SK-N-SH (cell line): ENCODE data around the gene PDE4D. TPM values are rescaled to one million over a fixed set of nuclear protein-coding genes. Genes with fewer than 3 reads are reported as not detected.

Experiments used
- CTCF ChIA-PET: fragments of 300-600, 350-600 bp; formaldehyde crosslinking; extraction: SDS; loops from one replicate; lab custom pipeline; 2021; lab: Yijun Ruan, JAX
- POLR2A ChIA-PET: fragments of 350-600 bp; sonication (Branson Sonifier 250); formaldehyde crosslinking; extraction: SDS; loops from one replicate; lab custom pipeline; 2020; ENCODE audit warnings: antibody characterized with exemption, inconsistent platforms; lab: Yijun Ruan, JAX
- DNase-seq: peaks from one replicate; pipeline ENCODE4 v3.0.0; 2012
- H2AFZ ChIP-seq: fragments of 200-600 bp; sonication (generic); 2 replicates; pipeline ENCODE4 v1.8.1; 2016; ENCODE audit warnings: antibody characterized with exemption, mild to moderate bottlenecking, low read depth
- H3F3A ChIP-seq: fragments of 200-600 bp; sonication (generic); replicated peaks from 2 replicates; pipeline ENCODE3; 2016; ENCODE audit warnings: antibody characterized with exemption, mild to moderate bottlenecking; ENCODE audit not compliant: insufficient read depth
- H3K27ac ChIP-seq, 2 experiments: fragments of 200-500 bp in 1 of 2; fragments of 200-600 bp in 1 of 2; sonication (Bioruptor generic) in 1 of 2; sonication (generic), shearing (Covaris generic) in 1 of 2; 2 replicates each; pipeline versions ENCODE4 v1.5.1 to v1.6.1; 2014 to 2016; ENCODE audit warnings: low read depth in 2 of 2, inconsistent platforms in 1 of 2, low read length in 1 of 2, mild to moderate bottlenecking in 1 of 2, mixed read lengths in 1 of 2
- H3K27me3 ChIP-seq: fragments of 200-600 bp; sonication (generic), shearing (Covaris generic); 2 replicates; pipeline ENCODE4 v1.6.1; 2016; ENCODE audit warnings: mixed run types; ENCODE audit not compliant: insufficient read depth
- H3K36me3 ChIP-seq, 2 experiments: fragments of 200-500 bp in 1 of 2; fragments of 200-600 bp in 1 of 2; sonication (Bioruptor generic) in 1 of 2; sonication (generic) in 1 of 2; replicated peaks in 1 of 2; 2 replicates each; pipeline versions ENCODE3 to v1.5.1; 2014 to 2016; ENCODE audit warnings: low read length in 1 of 2, mild to moderate bottlenecking in 1 of 2; ENCODE audit not compliant: insufficient read depth in 2 of 2, control insufficient read depth in 1 of 2
- H3K4me1 ChIP-seq, 2 experiments: fragments of 200-500 bp in 1 of 2; fragments of 200-600 bp in 1 of 2; sonication (Bioruptor generic) in 1 of 2; sonication (generic), shearing (Covaris generic) in 1 of 2; 2 replicates each; pipeline versions ENCODE4 v1.5.1 to v1.6.1; 2014 to 2016; ENCODE audit warnings: low read depth in 1 of 2, low read length in 1 of 2, mixed run types in 1 of 2; ENCODE audit not compliant: insufficient read depth in 2 of 2, control insufficient read depth in 1 of 2
- H3K4me2 ChIP-seq: fragments of 200-600 bp; sonication (generic), shearing (Covaris generic); 2 replicates; pipeline ENCODE4 v1.6.1; 2017; ENCODE audit warnings: mixed run types
- H3K4me3 ChIP-seq, 2 experiments: fragments of 200-500 bp in 1 of 2; fragments of 200-600 bp in 1 of 2; sonication (Bioruptor generic) in 1 of 2; sonication (generic), shearing (Covaris generic) in 1 of 2; 2 replicates each; pipeline versions ENCODE4 v1.5.1 to v1.8.1; 2014 to 2016; ENCODE audit warnings: low read depth in 2 of 2, inconsistent platforms in 1 of 2, low read length in 1 of 2, mild to moderate bottlenecking in 1 of 2, mixed read lengths in 1 of 2, moderate library complexity in 1 of 2
- H3K79me2 ChIP-seq: fragments of 200-600 bp; sonication (generic); 2 replicates; pipeline ENCODE4 v1.8.1; 2017; ENCODE audit warnings: mild to moderate bottlenecking; ENCODE audit not compliant: insufficient read depth
- H3K9ac ChIP-seq: fragments of 200-600 bp; sonication (generic); 2 replicates; pipeline ENCODE4 v1.6.1; 2017; ENCODE audit warnings: mixed run types
- H3K9me2 ChIP-seq: fragments of 200-600 bp; sonication (generic); 2 replicates; pipeline ENCODE4 v1.6.1; 2017; ENCODE audit warnings: mixed run types
- H3K9me3 ChIP-seq: fragments of 200-600 bp; sonication (generic); 2 replicates; pipeline ENCODE4 v1.6.1; 2017; ENCODE audit warnings: mixed run types, mild to moderate bottlenecking, moderate library complexity
- H4K20me1 ChIP-seq: fragments of 200-600 bp; sonication (generic); 2 replicates; pipeline ENCODE4 v1.6.1; 2017; ENCODE audit warnings: mild to moderate bottlenecking, mixed run types; ENCODE audit not compliant: insufficient read depth
- ELF1 ChIP-seq: IDR thresholded peaks from 2 replicates; pipeline ENCODE4 v1.4.0; 2012
- FOSL2 ChIP-seq: IDR thresholded peaks from 2 replicates; pipeline ENCODE4 v1.4.0; 2012; ENCODE audit warnings: low read depth, mild to moderate bottlenecking, moderate library complexity, borderline replicate concordance
- FOXJ3 ChIP-seq: sonication (generic); formaldehyde crosslinking; IDR thresholded peaks from 2 replicates; pipeline ENCODE4 v1.5.1; 2020; ENCODE audit warnings: mild to moderate bottlenecking, missing genetic modification reagents
- GABPA ChIP-seq: IDR thresholded peaks from 2 replicates; pipeline ENCODE4 v1.4.0; 2012; ENCODE audit warnings: low read depth, mild to moderate bottlenecking
- GATA2 ChIP-seq: sonication (generic); formaldehyde crosslinking; IDR thresholded peaks from 2 replicates; pipeline ENCODE4 v1.5.0; 2020; ENCODE audit warnings: mild to moderate bottlenecking, missing genetic modification reagents
- JUND ChIP-seq: IDR thresholded peaks from 2 replicates; pipeline ENCODE4 v1.4.0; 2012
- MEF2A ChIP-seq: IDR thresholded peaks from 2 replicates; pipeline ENCODE4 v1.4.0; 2012; ENCODE audit warnings: low read depth, borderline replicate concordance
- PBX3 ChIP-seq: IDR thresholded peaks from 2 replicates; pipeline ENCODE4; 2012
- POLR2AphosphoS5 ChIP-seq: IDR thresholded peaks from 2 replicates; pipeline ENCODE4 v1.6.1; 2012; ENCODE audit warnings: low read depth, low read length
- RCOR1 ChIP-seq: fragments of 150-350 bp; IDR thresholded peaks from 2 replicates; pipeline ENCODE4 v1.6.1; 2017; ENCODE audit warnings: antibody characterized with exemption, low read length
- RFX5 ChIP-seq: IDR thresholded peaks from 2 replicates; pipeline ENCODE4 v1.6.1; 2012; ENCODE audit warnings: mild to moderate bottlenecking, improper control_type of control experiment, low read length
- RXRA ChIP-seq: IDR thresholded peaks from 2 replicates; pipeline ENCODE4 v1.4.0; 2012; ENCODE audit warnings: low read depth, mild to moderate bottlenecking, borderline replicate concordance
- TCF12 ChIP-seq: IDR thresholded peaks from 2 replicates; pipeline ENCODE4 v1.4.0; 2012
- YY1 ChIP-seq: IDR thresholded peaks from 2 replicates; pipeline ENCODE4 v1.4.0; 2012; ENCODE audit warnings: low read depth, mild to moderate bottlenecking
- WGBS: methylation state at CpG from one replicate; pipeline ENCODE4 v1.1.6; 2017; ENCODE audit warnings: low lambda C conversion rate; 5-methylcytosine and 5-hydroxymethylcytosine counted together
- polyA plus RNA-seq, 3 experiments: library from polyadenylated mRNA; depleted of rRNA; stranded (reverse); fragments of >200 nt; gene quantifications; 2 replicates each; pipeline ENCODE4 v1.2.3, GENCODE V29; 2012
- TF ChIP-seq, protein P1 (sequence below): fragments of 150-350 bp; IDR thresholded peaks from 2 replicates; pipeline ENCODE4 v1.6.1; 2017; ENCODE audit warnings: antibody characterized with exemption, low read length, low read depth, borderline replicate concordance

PDE4D gene
- polyA plus RNA-seq, 1 of the 3 experiments (the other 2 are of a cell fraction): 2.4 TPM

DNA sequence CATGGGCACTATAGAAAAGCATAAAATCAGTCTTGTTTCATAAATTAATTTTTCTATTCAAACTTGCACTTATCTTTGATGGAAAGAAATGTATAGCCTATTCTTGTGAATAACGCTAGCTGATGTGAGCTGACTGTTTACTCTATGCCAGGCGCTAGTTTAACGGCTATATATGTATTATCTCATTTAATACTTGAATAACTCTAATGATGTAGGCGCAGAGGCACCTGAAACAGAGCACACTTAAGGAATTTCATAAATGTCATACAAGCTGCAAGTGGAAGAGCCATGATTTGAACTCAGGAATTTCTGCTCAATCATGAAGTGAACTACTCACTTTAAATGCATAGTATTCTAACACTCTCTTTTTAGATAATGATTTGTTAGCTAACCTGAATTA is 551.8 kb downstream of the PDE4D start:
- H3K9me2 ChIP-seq: no peaks in the 10 kb centered on the region
- TF ChIP-seq RCOR1 (no peak), ELF1 (no peak), YY1 (no peak), RFX5 (no peak), FOXJ3 (CRISPR knock-in tag) (no peak), POLR2AphosphoS5 (no peak), PBX3 (no peak), RXRA (no peak), TCF12 (no peak), FOSL2 (no peak), JUND (no peak), GATA2 (no peak)
- TF ChIP-seq, protein P1, sequence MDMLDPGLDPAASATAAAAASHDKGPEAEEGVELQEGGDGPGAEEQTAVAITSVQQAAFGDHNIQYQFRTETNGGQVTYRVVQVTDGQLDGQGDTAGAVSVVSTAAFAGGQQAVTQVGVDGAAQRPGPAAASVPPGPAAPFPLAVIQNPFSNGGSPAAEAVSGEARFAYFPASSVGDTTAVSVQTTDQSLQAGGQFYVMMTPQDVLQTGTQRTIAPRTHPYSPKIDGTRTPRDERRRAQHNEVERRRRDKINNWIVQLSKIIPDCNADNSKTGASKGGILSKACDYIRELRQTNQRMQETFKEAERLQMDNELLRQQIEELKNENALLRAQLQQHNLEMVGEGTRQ: no peak
- H3K9ac ChIP-seq: no peak overlapping the region
- H3K27ac ChIP-seq: no peak overlapping the region
- H3K27me3 ChIP-seq: no peaks in the 10 kb centered on the region
- no peaks in the 10 kb centered on the region for H3K9me3 ChIP-seq
- no peaks in the 10 kb centered on the region for H3K79me2 ChIP-seq
- no peaks in the 10 kb centered on the region for H3K36me3 ChIP-seq
- no peak overlapping the region for H3K4me3 ChIP-seq
- H4K20me1 ChIP-seq: no peaks in the 10 kb centered on the region
- no peaks in the 10 kb centered on the region; a peak in 1 of 4 replicates for H3K4me1 ChIP-seq
- ChIA-PET CTCF (interaction anchor here (1.0 to 2.3 kb wide), 4 partner anchors 9 to 153 kb away, joined by 3 to 6 read pairs (median 4); no protein-coding TSS in a partner anchor), POLR2A (no interaction called here)
- no peak overlapping the region for H2AFZ ChIP-seq
- DNase-seq: no peak
- 97% methylated on average over 4 of the region's 4 CpGs for WGBS
- H3F3A ChIP-seq: no peaks in the 10 kb centered on the region
- H3K4me2 ChIP-seq: no peak overlapping the region

- Histone ChIP-seq H3K27ac (no peak overlapping the region), H4K20me1 (no peaks in the 10 kb centered on the region), H3K36me3 (no peaks in the 10 kb centered on the region), H3K9me3 (no peaks in the 10 kb centered on the region), H3K4me3 (no peak overlapping the region), H2AFZ (no peak overlapping the region), H3K27me3 (no peaks in the 10 kb centered on the region), H3K79me2 (no peaks in the 10 kb centered on the region), H3K9me2 (no peaks in the 10 kb centered on the region), H3F3A (no peaks in the 10 kb centered on the region), H3K4me1 (no peaks in the 10 kb centered on the region; a peak in 2 of 4 replicates), H3K9ac (no peak overlapping the region), H3K4me2 (no peak overlapping the region)
- POLR2A ChIA-PET: no interaction called here
- CTCF ChIA-PET: interaction anchor here (1.1 to 2.3 kb wide), 2 partner anchors 27 to 153 kb away, joined by 4 to 6 read pairs; no protein-coding TSS in a partner anchor
- no peak for DNase-seq
- TF ChIP-seq MEF2A (no peak), GABPA (no peak), PBX3 (no peak), FOXJ3 (CRISPR knock-in tag) (no peak)
- 88% methylated on average over 2 of the region's 2 CpGs for WGBS
These were observed 552.4 kb downstream of the PDE4D start for GRCh38 chr5:59341155-59341554.
